H1 (cell line): Measurements from ENCODE around the gene PTPN3. TPM values are rescaled to one million over a fixed set of nuclear protein-coding genes. Genes with fewer than 3 reads are reported as not detected.

Experiments
- CHD1 ChIP-seq: IDR thresholded peaks from 2 replicates; pipeline ENCODE4 v1.6.1; 2012; ENCODE audit warnings: low read depth, low read length, improper control_type of control experiment
- JUN ChIP-seq: IDR thresholded peaks from 2 replicates; pipeline ENCODE4 v1.6.1; 2011; ENCODE audit warnings: low read depth, mild to moderate bottlenecking, improper control_type of control experiment, low read length
- polyA plus RNA-seq, 7 experiments: library from polyadenylated mRNA; depleted of rRNA in 3 of 7; stranded (reverse) in 5 of 7; unstranded in 2 of 7; fragments of >200 nt in 5 of 7; fragments of 200-250 nt in 2 of 7; gene quantifications; 1 replicate in 5 of 7; 2 replicates in 1 of 7; 4 replicates in 1 of 7; pipeline versions ENCODE4 v1.2.1 to v1.2.3, GENCODE V29; 2011 to 2013; ENCODE audit warnings: missing spikeins in 2 of 7, mixed read lengths in 2 of 7
- total RNA-seq: library from RNA; stranded (reverse); fragmentation: NEBNext Ultra II Directional; extraction: Animal tissue kit (Norgen Biotek cat#: 25700); gene quantifications from 2 replicates; pipeline ENCODE4 v1.2.1, GENCODE V29; 2021

PTPN3 gene
- total and polyA plus RNA-seq, 2 of the 8 experiments (the other 6 are each of a cell fraction or from before 2014, with no cell fraction given) = 2.9 to 3.7 TPM

DNA sequence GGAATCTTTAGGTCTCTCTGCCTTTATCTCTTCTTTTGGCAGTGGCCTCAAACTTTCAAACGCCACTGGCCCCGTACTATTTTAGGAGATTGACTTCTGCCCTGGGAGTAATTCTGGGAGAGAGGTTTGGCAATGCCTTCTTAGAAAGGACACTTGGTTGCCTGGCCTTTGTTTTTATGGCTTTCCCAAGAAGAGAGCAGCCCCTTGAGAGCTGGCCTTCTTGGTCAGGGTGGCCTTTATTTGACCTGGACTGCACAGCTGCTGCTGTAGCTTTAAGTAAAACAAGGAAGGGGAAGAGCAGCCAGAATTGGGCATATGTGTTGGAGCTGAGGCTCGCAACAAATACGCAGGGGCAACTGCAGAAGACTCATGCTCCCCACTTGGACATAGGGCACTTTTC lies 60.8 kb downstream of the PTPN3 start (continued):
- TF ChIP-seq JUN = no peak
- no peak for TF ChIP-seq CHD1
